T follicular helper cell (primary cell): ENCODE measurements around the gene PDCD1LG2.
"Not testable (repeated sequence)": the region's sequence is repeated elsewhere in the genome, so short reads cannot be mapped to it uniquely, and the experiment has no call there.

Source experiments
- DNase-seq: peaks from one replicate; pipeline ENCODE4 v3.0.0-alpha.2; 2020; ENCODE audit warnings: low read depth
- total RNA-seq, 2 experiments: gene quantifications; one replicate each; lab custom pipeline; 2026; lab: John Stamatoyannopoulos, UW

PDCD1LG2 gene
- total RNA-seq: 0.60 to 0.96 reads per million in 2 experiments

DNA sequence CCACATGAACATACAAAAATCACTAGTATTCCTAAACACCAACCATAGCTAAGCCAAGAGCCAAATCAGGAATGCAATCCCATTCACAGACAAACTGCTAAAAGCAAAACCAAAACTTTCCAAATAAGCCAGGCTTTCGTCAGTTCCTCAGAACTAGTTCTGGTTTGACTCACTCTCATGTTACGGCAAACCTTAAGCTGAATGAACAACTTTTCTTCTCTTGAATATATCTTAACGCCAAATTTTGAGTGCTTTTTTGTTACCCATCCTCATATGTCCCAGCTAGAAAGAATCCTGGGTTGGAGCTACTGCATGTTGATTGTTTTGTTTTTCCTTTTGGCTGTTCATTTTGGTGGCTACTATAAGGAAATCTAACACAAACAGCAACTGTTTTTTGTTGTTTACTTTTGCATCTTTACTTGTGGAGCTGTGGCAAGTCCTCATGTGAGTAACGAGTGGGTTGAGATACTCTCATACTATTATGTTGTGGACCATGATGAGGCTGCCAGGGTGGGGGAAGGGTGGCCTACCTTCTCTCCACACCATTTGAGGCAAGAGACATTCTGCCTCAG is at the start of gene PDCD1LG2:
Gene PDCD1LG2 (plus strand): TSS at position 172 of the 572 bp plus-strand sequence. CDS start 12,016 bp downstream, outside the sequence.
- DNase-seq: no peak

DNA sequence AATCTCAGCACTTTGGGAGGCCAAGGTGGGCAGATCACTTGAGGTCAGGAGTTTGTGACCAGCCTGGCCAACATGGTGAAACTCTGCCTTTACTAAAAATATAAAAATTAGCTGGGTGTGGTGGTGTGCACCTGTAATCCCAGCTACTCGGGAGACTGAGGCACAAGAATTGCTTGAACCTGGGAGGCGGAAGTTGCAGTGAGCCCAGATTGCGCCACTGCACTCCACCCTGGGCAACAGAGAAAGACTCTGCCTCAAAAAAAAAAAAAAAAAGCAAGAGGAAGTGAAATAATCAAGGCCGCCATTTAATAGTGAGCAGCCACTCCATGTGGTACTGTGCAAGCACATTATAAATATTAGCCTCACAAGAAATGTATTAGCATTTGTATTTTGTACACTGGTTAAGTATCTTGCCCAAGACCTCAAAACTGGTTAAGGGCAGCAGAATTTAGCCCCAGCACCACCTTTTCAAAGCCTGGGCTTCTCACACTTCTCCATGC is 45.5 kb upstream of the PDCD1LG2 start:
- DNase-seq: not testable (repeated sequence)

DNA sequence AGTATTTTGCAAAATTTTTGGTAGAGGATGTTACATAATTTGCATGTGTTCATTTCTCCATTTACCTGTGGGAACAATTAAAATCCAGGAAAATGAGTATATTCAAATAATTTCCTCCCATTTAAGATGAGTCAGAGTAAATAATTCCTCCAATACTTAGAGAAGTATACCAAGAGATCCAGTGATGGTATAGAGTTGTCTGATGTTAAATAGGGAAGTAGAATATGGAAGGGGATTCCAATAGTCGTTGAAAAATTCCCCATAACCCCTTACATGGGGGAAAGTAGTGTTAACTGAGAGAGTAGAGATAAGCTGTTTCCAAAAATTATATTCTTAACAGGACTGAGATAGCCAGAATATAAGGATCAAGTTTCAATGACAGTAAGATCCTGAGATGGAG is 44.3 kb upstream of the PDCD1LG2 start:
- no peak for DNase-seq

DNA sequence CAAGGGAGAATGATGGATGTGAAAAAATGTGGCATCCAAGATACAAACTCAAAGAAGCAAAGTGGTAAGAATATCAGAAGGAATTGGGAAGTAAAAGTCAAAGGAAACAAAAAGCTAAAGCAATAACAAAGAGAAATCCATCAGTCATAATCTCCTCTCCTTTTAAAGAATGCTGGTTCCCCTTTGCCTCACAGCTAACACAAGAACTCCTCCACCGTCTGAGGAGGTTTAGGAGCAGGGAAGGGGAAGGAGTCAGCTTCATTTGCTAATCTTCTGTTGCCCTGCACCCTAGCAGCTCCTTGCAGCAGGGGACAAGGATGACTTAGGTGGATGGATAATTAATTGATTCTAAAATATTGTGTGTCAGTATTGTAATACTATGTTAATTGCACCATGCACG is 43.6 kb upstream of the PDCD1LG2 start:
- no peak for DNase-seq

DNA sequence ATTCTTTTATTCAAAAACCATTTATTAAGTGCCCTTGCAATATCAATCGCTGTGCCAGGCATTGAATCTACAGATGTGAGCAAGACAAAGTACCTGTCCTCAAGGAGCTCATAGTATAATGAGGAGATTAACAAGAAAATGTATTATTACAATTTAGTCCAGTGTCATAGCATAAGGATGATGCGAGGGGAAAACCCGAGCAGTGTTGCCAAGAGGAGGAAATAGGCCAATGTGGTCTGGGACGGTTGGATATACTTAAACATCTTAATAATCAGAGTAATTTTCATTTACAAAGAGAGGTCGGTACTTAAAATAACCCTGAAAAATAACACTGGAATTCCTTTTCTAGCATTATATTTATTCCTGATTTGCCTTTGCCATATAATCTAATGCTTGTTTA is 41.5 kb upstream of the PDCD1LG2 start:
- DNase-seq: no peak

DNA sequence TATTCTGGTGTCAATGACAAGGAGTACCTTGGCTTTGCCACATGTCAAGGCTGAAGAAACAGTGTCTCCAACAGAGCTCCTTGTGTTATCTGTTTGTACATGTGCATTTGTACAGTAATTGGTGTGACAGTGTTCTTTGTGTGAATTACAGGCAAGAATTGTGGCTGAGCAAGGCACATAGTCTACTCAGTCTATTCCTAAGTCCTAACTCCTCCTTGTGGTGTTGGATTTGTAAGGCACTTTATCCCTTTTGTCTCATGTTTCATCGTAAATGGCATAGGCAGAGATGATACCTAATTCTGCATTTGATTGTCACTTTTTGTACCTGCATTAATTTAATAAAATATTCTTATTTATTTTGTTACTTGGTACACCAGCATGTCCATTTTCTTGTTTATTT is 40.2 kb upstream of the PDCD1LG2 start:
- no peak for DNase-seq

DNA sequence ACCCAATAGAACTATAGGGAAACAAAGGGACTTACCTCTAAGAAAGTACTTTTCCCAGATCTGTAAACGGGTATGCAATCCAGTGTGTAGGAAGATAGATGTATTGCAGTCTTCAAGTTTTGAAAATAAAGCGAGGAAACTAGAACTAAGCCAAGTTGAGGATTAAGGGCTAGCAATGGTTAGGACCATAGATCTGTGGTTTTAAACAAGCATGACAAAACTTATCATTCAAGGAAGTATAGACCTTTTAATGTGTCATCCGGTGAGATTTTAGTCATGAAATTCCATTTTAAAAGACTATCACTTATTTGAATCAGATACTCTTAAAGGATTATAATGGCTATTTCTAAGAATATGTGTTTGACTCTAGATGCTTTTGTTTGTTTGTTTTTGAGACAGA is 39.5 kb upstream of the PDCD1LG2 start:
- no peak for DNase-seq

DNA sequence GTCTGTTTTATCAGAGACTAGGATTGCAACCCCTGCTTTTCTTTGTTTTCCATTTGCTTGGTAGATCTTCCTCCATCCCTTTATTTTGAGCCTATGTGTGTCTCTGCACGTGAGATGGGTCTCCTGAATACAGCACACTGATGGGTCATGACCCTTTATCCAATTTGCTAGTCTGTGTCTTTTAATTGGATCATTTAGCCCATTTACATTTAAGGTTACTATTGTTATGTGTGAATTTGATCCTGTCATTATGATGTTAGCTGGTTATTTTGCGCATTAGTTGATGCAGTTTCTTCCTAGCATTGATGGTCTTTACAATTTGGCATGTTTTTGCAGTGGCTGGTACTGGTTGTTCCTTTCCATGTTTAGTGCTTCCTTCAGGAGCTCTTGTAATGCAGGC is 34.7 kb upstream of the PDCD1LG2 start:
- not testable (repeated sequence) for DNase-seq

DNA sequence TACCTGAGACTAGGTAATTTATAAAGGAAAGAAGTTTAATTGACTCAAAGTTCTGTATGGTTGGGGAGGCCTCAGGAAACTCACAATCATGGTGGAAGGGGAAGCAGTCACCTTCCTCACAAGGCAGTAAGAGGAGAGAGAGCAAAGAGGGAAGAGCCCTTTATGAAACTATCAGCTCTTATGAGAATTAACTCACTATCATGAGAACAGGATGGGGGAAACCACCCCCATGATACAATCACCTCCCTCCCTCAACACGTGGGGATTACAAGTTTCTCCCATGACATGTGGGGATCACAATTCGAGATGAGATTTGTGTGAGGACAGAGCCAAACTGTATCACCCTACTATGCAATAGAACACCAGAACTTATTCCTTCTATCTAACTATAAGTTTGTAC is 32.1 kb upstream of the PDCD1LG2 start:
- no peak for DNase-seq

DNA sequence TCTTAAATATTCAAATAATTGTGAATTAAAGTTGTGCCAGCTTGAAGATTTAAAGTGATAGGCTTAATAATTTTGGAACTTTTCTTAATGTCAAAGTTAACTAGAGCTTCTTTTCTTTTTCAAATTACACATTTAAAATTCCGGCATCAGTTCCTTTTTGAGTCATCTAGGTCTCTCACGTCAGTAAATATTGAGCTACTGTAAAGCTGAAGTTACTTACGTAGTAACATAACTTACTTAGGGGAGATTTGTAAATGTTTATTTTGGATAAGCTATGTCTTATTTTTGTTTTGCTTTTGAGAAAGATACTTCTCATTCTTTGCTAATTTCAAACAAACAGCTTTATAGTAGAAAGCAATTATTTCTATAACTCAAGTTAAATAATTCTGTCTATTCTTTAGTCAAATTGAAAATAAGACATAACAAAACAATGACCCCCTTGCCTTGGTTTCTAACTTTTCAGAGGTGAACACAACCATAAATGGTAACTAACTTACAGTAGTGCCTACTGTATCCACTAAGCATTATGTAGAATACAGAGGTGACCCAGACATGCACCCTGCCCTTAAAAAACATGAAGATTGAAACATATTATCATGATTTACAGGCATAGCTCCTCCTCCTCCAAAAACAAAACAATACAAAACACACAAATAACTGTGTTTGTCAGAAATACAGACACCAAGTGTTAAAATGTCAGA is 30.2 kb upstream of the PDCD1LG2 start:
- DNase-seq: no peak

DNA sequence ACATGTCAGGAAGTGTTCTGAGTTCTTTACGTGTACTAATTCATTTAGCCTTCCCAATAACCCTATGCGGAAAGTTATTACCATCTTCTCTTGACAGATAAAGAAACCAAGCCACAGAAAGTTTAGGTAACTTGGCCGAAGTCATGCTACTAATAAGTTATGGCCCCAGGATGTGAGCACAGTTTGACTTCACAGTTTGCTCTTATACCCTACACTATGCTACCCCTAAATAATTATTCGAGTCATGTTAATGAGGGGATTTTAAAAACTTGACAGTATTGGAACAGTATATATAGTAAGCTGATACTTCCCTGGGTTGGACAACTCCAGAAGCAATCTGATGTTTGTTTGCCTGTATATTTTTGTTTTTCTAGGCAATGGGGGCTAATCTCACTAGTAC is 29.4 kb upstream of the PDCD1LG2 start:
- DNase-seq: no peak

DNA sequence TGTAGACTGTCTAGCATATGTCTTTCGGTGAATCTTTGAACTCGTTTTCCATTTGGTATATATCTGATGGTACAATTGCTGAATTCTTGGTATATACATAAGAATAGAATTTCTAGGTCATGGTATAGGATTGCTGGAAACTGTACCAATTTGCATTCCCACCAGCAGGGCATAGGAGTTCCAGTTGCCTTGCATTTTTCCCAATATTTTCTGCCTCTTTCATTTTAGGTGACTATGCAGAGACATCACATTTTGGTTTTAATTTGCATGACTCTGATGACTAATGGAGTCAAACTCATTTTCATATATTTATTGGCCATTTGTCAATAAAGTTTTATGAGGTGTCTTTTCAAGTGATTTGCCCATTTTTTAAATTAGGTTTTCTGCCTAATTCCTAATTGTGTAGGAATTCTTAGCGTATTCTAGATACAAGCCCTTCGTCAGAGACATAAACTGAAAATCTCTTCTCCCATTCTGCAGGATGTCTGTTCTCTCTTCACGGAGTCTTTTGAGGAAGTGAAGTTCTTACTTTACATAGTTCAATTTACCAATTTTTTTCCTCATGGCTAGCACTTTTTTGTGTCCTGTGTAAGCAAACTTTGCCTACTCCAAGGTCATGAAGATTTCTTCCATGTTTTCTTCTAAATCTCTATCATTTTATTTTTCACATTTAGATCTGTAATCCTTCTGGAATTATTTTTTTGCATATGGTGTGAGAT is 28.9 kb upstream of the PDCD1LG2 start:
- no peak for DNase-seq

DNA sequence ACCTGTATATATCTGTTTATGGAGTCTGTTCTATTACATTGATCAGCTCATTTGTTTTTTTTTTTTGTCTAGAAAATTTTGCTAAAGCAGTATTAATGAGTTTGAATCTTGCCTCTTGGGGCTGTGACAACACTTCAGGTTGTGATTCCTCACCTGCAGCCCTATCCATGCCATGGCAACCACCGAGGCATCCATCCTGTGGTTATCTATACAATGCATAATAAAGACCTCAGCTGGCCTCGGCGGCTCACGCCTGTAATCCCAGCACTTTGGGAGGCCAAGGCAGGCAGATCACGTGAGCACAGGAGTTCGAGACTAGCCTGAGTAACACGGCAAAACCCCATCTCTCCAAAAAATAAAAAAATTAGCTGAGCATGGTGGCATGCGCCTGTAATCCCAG is 28.1 kb upstream of the PDCD1LG2 start:
- no peak for DNase-seq

DNA sequence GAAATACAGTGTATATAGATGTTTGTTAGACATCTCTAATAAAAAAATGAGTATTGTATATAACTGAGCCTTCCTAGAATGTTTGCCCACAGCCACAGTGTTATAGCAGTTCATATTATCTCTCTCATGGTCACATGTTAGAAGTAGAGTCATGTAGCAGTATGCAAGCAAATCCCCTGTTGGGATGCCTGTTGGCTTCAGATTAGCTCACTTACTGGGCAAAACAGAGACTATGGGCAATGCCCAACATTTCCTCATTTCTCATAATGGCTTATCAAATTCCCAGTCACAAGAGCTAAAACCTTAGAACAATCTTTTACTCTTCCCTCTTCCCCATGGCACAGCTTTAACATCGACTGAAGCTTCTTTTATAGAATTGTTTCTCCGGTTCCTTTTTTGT is 27.0 kb upstream of the PDCD1LG2 start:
- DNase-seq: no peak

DNA sequence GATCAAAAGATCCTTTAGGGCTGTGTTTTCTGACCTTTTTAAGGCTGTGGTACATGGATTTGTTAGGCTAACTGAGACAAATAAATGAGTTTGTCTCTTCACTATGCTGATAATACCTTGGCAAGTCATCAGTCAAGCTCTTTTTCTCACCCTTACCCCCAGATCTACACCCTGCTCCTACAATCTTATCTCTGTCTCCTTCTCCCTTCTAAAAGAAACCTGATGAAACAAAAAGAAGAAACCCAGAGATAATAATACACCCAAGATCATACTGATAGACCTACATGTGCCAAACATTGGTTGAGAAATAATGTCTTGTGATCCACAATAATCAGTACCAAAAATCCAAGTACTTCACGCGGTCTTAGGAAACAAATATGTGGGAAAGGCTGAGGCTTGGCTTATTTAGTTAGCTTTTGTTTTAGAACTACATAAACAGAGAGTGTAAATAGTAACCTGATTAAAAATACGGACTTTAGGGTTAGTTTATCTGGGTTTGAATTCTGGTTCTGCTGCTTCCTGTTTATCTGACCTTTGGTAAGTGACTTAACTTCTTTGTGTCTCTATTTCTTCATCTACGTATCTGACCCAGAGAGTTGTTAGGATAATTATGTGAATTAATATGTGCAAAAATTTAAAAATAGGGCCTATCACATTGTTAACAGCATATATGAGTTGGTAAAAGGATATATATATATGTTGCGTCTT is 24.8 kb upstream of the PDCD1LG2 start:
- no peak for DNase-seq

DNA sequence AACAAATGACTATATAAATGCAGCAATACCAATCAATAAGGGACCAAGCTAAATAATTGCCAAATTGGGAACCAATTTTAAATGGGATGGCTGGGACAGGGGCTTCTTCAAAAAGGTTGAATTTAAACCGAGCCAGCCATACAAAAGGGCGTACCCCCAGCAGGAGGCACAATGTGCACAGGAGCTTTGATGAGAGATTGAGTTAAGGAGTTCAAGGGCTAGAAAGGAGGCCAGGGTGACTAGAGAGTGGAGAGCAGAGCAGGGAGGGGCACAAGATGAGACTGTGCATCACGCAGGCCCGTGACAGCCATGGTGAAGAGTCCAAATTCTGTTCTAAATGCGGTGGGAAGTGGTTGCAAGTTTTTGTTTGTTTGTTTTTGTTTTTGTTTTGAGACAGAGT is 23.3 kb upstream of the PDCD1LG2 start:
- DNase-seq: no peak

DNA sequence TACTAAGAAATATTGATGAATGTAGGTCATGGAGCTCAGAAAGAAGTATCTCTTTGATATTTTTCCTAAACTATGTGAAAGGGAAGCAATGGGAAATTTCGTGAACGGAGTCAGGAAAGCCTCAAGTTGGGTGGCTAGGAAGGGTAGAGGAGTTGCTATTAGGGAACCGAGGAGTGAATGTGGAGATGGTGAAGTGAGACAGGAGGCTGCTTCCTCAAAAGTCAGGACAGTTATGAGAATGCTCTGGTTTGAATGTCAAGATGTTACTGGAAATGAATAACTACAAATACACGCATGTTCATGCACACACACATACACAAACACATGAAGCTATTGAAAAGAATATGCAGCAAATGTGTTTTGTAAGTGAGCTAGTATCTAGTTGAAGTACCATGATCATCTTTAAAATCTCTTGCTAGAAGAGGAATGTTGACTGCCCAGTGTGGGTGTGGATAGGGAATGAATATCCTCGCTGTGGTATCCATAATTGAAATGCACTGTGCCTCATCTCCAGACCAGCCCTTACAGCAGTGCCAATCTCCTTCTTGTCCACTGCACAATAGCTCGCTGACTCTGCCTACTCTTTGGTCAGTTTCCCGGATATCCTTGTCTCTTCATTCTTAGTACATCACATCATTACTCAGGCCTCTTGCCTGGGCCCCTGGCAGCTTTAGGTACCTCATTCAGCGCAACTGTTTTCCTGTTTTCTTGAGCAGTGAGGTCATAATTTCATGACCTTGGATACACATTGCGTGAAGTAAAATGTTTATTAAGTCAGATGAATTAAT is 21.9 kb upstream of the PDCD1LG2 start:
- no peak for DNase-seq

DNA sequence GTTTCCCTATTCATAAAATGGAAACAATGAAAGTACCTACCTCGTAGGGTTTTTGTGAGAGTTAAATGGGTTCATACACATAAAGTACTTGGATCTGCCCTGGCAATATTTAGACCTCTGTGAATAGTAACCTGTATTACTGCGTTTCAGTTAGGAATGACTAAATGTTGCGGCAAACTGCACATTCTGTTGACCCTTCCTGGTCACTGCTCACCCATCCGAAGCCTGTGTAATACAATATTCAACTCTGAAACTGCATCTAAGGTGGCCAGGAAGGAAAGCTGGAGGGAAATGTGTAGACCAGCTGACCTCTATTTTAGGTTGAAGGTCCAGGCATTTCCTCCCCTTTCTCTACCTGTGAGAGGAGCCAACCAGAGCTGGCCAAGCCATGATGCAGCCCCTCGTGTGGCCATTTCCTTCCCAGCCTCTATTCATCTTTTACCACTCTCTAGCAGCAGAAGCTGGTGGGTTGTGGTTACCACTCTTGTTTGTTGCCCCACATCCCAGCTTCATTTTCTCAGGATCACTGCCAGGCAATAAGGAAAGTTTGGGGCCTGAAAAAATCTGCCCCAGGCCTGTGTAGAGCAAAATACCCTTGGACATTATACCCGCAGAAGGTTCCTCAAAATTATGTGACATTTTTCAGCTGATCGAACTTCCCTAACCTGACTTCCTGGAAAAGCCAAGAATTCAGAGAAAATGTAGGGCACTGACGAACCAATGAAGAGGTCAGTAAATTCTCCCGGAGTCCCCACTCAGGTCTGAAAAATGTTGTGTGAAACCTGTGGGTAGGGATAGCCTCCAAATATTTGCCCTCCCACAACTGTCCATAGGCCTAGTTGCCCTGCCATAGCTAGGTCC is 20.5 kb upstream of the PDCD1LG2 start:
- DNase-seq: no peak

DNA sequence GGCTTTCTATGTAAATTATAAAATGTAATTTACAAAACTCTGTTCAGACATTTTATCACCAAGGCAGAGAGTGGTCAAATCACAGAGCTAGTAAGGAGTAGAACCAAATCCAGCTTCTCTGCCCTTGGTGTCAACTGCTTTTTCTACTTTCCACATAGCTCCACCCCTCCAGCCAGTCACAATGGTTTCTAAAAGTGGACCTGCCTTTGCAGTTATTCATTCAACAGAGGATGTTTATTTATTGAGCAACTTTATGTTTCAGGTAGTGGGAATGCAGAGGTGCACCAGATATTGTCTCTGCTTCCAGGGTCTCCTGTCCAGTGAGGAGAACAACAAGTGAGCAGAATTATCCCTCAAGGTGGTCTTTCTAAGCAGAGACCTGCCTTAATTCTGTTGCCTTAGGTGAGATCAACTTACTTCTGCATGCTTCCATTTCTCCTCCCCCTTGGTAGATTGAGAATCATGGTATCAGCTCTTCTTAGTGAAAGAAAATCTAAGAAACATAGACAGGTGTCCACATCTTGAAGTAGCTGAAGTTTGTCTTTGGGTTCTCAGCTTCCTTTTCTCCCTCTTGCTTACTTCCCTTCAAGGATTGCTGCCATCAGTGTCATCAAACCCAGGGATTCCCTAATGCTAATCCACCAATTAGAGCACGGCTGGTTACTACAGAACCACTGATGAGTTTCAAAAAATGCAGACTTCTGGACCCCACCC is 17.2 kb upstream of the PDCD1LG2 start:
- DNase-seq: no peak
